PC-9 (cell line): Measurements from ENCODE around the gene PABPN1. TPM values are rescaled to one million over a fixed set of nuclear protein-coding genes. Genes with fewer than 3 reads are reported as not detected.

Experiments
- Bru-seq: library from RNA; stranded (reverse); fragments of 400-500 nt; gene quantifications from one replicate; lab custom pipeline; 2021; lab: Mats Ljungman, UMichigan
- BruChase-seq, 2 experiments: library from RNA; stranded (reverse); fragments of 400-500 nt; gene quantifications; one replicate each; lab custom pipeline; 2021; lab: Mats Ljungman, UMichigan
- BruUV-seq: library from RNA; stranded (reverse); fragments of 400-500 nt; replicated peaks from 2 replicates; lab custom pipeline; 2021; lab: Mats Ljungman, UMichigan
- CTCF ChIA-PET: fragments of 300-600 bp; sonication (Branson Sonifier 250); formaldehyde crosslinking; loops from one replicate; lab custom pipeline; 2022; ENCODE audit warnings: antibody characterized with exemption; lab: Charles Lee
- POLR2A ChIA-PET: fragments of 300-600 bp; sonication (Branson Sonifier 250); formaldehyde crosslinking; loops from one replicate; lab custom pipeline; 2022; ENCODE audit warnings: antibody characterized with exemption; ENCODE audit not compliant: unreplicated experiment; lab: Charles Lee
- DNase-seq, 2 experiments: peaks; one replicate each; pipeline versions ENCODE4 v3.0.0 to v3.0.0-alpha.2; 2015 to 2022; ENCODE audit warnings: mixed read lengths in 1 of 2
- H2AFZ ChIP-seq: fragments of 200-600 bp; sonication (generic); 2 replicates; pipeline ENCODE4 v1.8.1; 2017; ENCODE audit warnings: antibody characterized with exemption
- H3F3A ChIP-seq: fragments of 200-600 bp; sonication (generic); 2 replicates; pipeline ENCODE4 v1.8.1; 2017; ENCODE audit warnings: antibody characterized with exemption, mild to moderate bottlenecking, low read depth; ENCODE audit not compliant: insufficient read depth
- H3K27ac ChIP-seq: fragments of 200-600 bp; sonication (generic); 2 replicates; pipeline ENCODE4 v1.6.1; 2016; ENCODE audit warnings: mixed run types
- H3K27me3 ChIP-seq: fragments of 200-600 bp; sonication (generic); 2 replicates; pipeline ENCODE4 v1.6.1; 2016; ENCODE audit warnings: low read depth, mixed run types; ENCODE audit not compliant: insufficient read depth
- H3K36me3 ChIP-seq: fragments of 200-600 bp; sonication (generic); 2 replicates; pipeline ENCODE4 v1.6.1; 2016; ENCODE audit warnings: low read depth, mixed run types
- H3K4me1 ChIP-seq: fragments of 200-600 bp; sonication (generic); replicated peaks from 2 replicates; pipeline ENCODE4 v1.6.1; 2016; ENCODE audit warnings: mixed run types; ENCODE audit not compliant: insufficient read depth
- H3K4me2 ChIP-seq: fragments of 200-600 bp; sonication (generic); 2 replicates; pipeline ENCODE4 v1.6.1; 2017; ENCODE audit warnings: mixed run types
- H3K4me3 ChIP-seq: fragments of 200-600 bp; sonication (generic); 2 replicates; pipeline ENCODE4 v1.6.1; 2016; ENCODE audit warnings: mixed run types
- H3K79me2 ChIP-seq: fragments of 200-600 bp; sonication (generic); 2 replicates; pipeline ENCODE4 v1.6.1; 2017; ENCODE audit warnings: low read depth, mixed run types
- H3K9me2 ChIP-seq: fragments of 200-600 bp; sonication (generic); 2 replicates; pipeline ENCODE4 v1.8.1; 2017; ENCODE audit warnings: mild to moderate bottlenecking; ENCODE audit not compliant: insufficient read depth
- H3K9me3 ChIP-seq: fragments of 200-600 bp; sonication (generic); 2 replicates; pipeline ENCODE4 v1.8.1; 2016; ENCODE audit warnings: low read depth; ENCODE audit not compliant: insufficient read depth
- H4K20me1 ChIP-seq: fragments of 200-600 bp; sonication (generic); 2 replicates; pipeline ENCODE4 v1.8.1; 2017; ENCODE audit not compliant: insufficient read depth
- EZH2 ChIP-seq: fragments of 200-600 bp; sonication (generic); IDR thresholded peaks from 2 replicates; pipeline ENCODE4 v1.8.0; 2017; ENCODE audit warnings: antibody characterized with exemption, low read depth
- intact Hi-C: fragments of 100-400 bp; cut with micrococcal nuclease; formaldehyde crosslinking; loops from one replicate; pipeline ENCODE4 v1.10.0; 2022; ENCODE audit not compliant: unreplicated experiment
- long read RNA-seq: library from polyadenylated mRNA; stranded (forward); transcript quantifications from one replicate; pipeline ENCODE4 v2.0.0, GENCODE V29; 2022
- total RNA-seq: library from RNA; stranded (reverse); gene quantifications from 2 replicates; pipeline ENCODE4 v1.2.3, GENCODE V29; 2021
- TF ChIP-seq, protein P1 (sequence below): fragments of 200-600 bp; sonication (generic); conservative IDR thresholded peaks from 2 replicates; pipeline ENCODE4 v1.6.1; 2017; ENCODE audit warnings: mixed run types, antibody characterized with exemption, mild to moderate bottlenecking, moderate library complexity

PABPN1 gene, protein sequence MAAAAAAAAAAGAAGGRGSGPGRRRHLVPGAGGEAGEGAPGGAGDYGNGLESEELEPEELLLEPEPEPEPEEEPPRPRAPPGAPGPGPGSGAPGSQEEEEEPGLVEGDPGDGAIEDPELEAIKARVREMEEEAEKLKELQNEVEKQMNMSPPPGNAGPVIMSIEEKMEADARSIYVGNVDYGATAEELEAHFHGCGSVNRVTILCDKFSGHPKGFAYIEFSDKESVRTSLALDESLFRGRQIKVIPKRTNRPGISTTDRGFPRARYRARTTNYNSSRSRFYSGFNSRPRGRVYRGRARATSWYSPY
- 107 and 142 TPM in 2 replicates for total RNA-seq
- Bru-seq, nascent RNA = percentile 94 among the genes with signal in this experiment
- BruChase-seq, experiment 1, labeled RNA remaining after a 2-hour chase = percentile 98 among the genes with signal in this experiment
- BruChase-seq, experiment 2, labeled RNA remaining after a 6-hour chase = percentile 99 among the genes with signal in this experiment
- long read RNA-seq, transcript PABPN1-207 (6 exons, 1,220 nt) = minor isoform, 12 of 184 reads
- long read RNA-seq, transcript PABPN1-201 (7 exons, 2,001 nt) = major isoform, 26 of 184 reads
- long read RNA-seq, partial matches to known transcripts = 1 of 184 reads
- long read RNA-seq, other reads (novel, unspliced or antisense) = 141 of 184 reads

DNA sequence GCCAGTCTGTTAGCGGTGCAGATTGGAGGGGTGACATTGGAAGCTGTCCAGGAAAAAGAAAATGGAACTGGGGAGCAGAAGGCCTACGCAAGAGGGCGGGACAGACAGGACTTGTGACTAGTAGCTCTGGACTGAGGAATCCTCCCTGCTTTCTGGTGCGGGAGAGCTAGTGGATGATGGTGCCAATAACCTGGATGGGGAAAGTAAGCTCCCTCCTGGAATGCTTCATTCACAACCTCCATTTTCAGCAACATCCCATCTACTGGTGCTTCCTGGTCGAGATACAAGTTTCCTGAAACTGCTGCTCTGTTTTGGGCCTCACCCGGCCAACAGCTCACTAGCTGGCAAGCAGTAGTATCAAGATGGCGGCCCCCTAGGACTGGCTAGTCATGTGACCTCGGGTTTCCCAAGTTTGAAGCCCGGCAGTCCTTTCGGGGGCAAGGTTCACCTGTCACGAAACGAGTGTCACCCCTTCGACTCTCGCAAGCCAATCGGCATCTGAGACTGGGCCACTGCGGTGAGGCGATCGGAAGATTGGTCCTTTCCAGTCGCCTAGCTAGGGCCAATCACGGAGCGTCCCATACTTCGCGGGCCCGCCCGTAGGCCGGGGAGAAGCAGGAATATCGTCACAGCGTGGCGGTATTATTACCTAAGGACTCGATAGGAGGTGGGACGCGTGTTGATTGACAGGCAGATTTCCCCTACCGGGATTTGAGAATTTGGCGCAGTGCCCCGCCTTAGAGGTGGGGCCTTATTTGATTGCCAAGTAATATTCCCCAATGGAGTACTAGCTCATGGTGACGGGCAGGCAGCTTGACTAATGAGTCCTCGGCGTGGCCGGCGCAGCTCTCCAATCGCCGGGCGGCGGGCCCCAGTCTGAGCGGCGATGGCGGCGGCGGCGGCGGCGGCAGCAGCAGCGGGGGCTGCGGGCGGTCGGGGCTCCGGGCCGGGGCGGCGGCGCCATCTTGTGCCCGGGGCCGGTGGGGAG lies at the start of gene PABPN1:
PABPN1 (plus strand) TSS at position 874 of the 988 bp plus-strand sequence; CDS start at position 887, 13 bp downstream.
- TSS peak; percentile 92 for BruUV-seq
- TF ChIP-seq, protein P1, sequence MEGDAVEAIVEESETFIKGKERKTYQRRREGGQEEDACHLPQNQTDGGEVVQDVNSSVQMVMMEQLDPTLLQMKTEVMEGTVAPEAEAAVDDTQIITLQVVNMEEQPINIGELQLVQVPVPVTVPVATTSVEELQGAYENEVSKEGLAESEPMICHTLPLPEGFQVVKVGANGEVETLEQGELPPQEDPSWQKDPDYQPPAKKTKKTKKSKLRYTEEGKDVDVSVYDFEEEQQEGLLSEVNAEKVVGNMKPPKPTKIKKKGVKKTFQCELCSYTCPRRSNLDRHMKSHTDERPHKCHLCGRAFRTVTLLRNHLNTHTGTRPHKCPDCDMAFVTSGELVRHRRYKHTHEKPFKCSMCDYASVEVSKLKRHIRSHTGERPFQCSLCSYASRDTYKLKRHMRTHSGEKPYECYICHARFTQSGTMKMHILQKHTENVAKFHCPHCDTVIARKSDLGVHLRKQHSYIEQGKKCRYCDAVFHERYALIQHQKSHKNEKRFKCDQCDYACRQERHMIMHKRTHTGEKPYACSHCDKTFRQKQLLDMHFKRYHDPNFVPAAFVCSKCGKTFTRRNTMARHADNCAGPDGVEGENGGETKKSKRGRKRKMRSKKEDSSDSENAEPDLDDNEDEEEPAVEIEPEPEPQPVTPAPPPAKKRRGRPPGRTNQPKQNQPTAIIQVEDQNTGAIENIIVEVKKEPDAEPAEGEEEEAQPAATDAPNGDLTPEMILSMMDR = no peak
- TF ChIP-seq EZH2 = no peak
- Histone ChIP-seq H3F3A (peaks cover 10% of the 10 kb centered on the region; the same call in 1 of the 2 replicates), H4K20me1 (no peaks in the 10 kb centered on the region), H3K36me3 (peaks cover 20% of the 10 kb centered on the region; the same call in 1 of the 2 replicates), H3K9me2 (no peaks in the 10 kb centered on the region), H3K9me3 (no peaks in the 10 kb centered on the region), H3K4me1 (peaks cover 15% of the 10 kb centered on the region), H3K27ac (peak within 1 kb of the TSS; percentile 68), H3K27me3 (no peaks in the 10 kb centered on the region), H3K4me3 (peak within 1 kb of the TSS; percentile 98), H3K4me2 (peak within 1 kb of the TSS; percentile 90), H3K79me2 (peaks cover 24% of the 10 kb centered on the region), H2AFZ (peak within 1 kb of the TSS; percentile 78)
- CTCF ChIA-PET = interaction anchor here (0.5 to 0.7 kb wide), 6 partner anchors 60 to 429 kb away, joined by 3 to 7 read pairs (median 5); no protein-coding TSS in a partner anchor
- intact Hi-C loops = loop anchor here (1.0 to 5.0 kb wide), 2 partner anchors 15 to 146 kb away; partner anchors contain the start of genes BCL2L2 and NGDN
- DNase-seq = peak; percentile 95 to 98
- POLR2A ChIA-PET = interaction anchor here (0.6 to 1.1 kb wide), 6 partner anchors 14 to 1111 kb away, joined by 3 to 11 read pairs (median 4); partner anchors contain the start of genes ACIN1, BCL2L2 and C14orf119

DNA sequence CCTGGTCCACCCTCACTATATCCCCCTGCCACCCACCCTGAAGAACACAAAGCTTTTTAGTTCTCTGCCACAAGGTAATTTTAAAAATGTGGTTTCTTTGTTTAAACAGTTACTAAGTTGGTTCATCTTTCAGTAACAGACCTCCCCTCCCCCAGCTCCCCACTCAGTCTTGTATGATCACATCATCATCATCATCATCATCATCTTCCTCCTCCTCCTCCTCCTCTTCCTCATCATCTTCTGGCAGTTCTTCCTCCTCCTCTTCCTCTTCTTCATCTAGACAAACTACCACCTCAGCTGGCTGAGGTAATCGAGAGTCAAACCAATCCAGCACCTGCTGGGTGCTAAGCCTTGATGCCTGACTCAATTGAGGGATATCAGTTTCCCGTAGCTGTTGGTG lies 45.8 kb upstream of the PABPN1 start:
- Histone ChIP-seq H2AFZ (no peak overlapping the region), H3K27me3 (no peaks in the 10 kb centered on the region), H3F3A (no peaks in the 10 kb centered on the region), H3K36me3 (no peaks in the 10 kb centered on the region), H3K9me3 (no peaks in the 10 kb centered on the region), H3K9me2 (no peaks in the 10 kb centered on the region), H3K79me2 (no peaks in the 10 kb centered on the region), H3K4me3 (no peak overlapping the region), H3K4me2 (no peak overlapping the region), H3K27ac (no peak overlapping the region), H3K4me1 (no peaks in the 10 kb centered on the region), H4K20me1 (no peaks in the 10 kb centered on the region)
- no peak for DNase-seq
- ChIA-PET POLR2A (no interaction called here), CTCF (no interaction called here)
- TF ChIP-seq, protein P1 = no peak
- no peak for TF ChIP-seq EZH2
- intact Hi-C loops = no loop called here
- BruUV-seq = no TSS peak
